ENCODE results near the gene ELP4.
A peak's percentile ranks its signal among the peaks of the same experiment; 100 is the strongest.
"Not testable (repeated sequence)": the region's sequence is repeated elsewhere in the genome, so short reads cannot be mapped to it uniquely, and the experiment has no call there.

The ELP4 gene

GRCh38 chr11:31643857-31644256 is 134.3 kb downstream of the ELP4 start:
- DNase-seq (ENCODE audit: low spot score), result peak; percentile 41
- FAIRE-seq, result peak; percentile 81

GRCh38 chr11:31645747-31646146 is 136.2 kb downstream of the ELP4 start:
- DNase-seq (ENCODE audit: low spot score), result peak; percentile 69

GRCh38 chr11:31646216-31646615 is 136.6 kb downstream of the ELP4 start:
- FAIRE-seq (peak; percentile 30), DNase-seq (ENCODE audit: low spot score) (peak; percentile 25)

More at GRCh38 chr11:31645747-31646146, 136.2 kb downstream of the ELP4 start:
- peak; percentile 89 for FAIRE-seq

GRCh38 chr11:31649129-31649966 is 139.8 kb downstream of the ELP4 start:
- DNase-seq (ENCODE audit: low spot score) (no peak), FAIRE-seq (no peak)

GRCh38 chr11:31651208-31651607 is 141.6 kb downstream of the ELP4 start:
- DNase-seq (ENCODE audit: low spot score) (no peak), FAIRE-seq (peak; percentile 86)

- FAIRE-seq (no peak), DNase-seq (ENCODE audit: low spot score) (no peak)
Observed at GRCh38 chr11:31651822-31652221, 142.3 kb downstream of the ELP4 start.

- FAIRE-seq, result no peak
- DNase-seq (ENCODE audit: low spot score), result peak; percentile 8
Observed at GRCh38 chr11:31652528-31652927, 143.0 kb downstream of the ELP4 start.

- FAIRE-seq, result peak; percentile 96
- peak; percentile 95 for DNase-seq (ENCODE audit: low spot score)
Observed at GRCh38 chr11:31655483-31655882, 145.9 kb downstream of the ELP4 start.

GRCh38 chr11:31656051-31656450 is 146.5 kb downstream of the ELP4 start:
- FAIRE-seq (no peak), DNase-seq (ENCODE audit: low spot score) (peak; percentile 18)

GRCh38 chr11:31657091-31657490 is 147.5 kb downstream of the ELP4 start:
- FAIRE-seq, result peak; percentile 85
- DNase-seq (ENCODE audit: low spot score), result peak; percentile 50

GRCh38 chr11:31664129-31664528 is 154.6 kb downstream of the ELP4 start:
- FAIRE-seq, result no peak
- no peak for DNase-seq (ENCODE audit: low spot score)

- no peak for FAIRE-seq
- DNase-seq (ENCODE audit: low spot score), result no peak
Observed at GRCh38 chr11:31664954-31665353, 155.4 kb downstream of the ELP4 start.

GRCh38 chr11:31671681-31672080 is 162.1 kb downstream of the ELP4 start:
- FAIRE-seq (no peak), DNase-seq (ENCODE audit: low spot score) (no peak)

GRCh38 chr11:31673108-31673507 is 163.5 kb downstream of the ELP4 start:
- not testable (repeated sequence) for FAIRE-seq; DNase-seq (ENCODE audit: low spot score)

- FAIRE-seq (no peak), DNase-seq (ENCODE audit: low spot score) (no peak)
Observed at GRCh38 chr11:31676280-31676982, 166.9 kb downstream of the ELP4 start.

- no peak for FAIRE-seq
- DNase-seq (ENCODE audit: low spot score), result no peak
Observed at GRCh38 chr11:31680770-31681169, 171.2 kb downstream of the ELP4 start.

GRCh38 chr11:31687256-31687655 is 177.7 kb downstream of the ELP4 start:
- FAIRE-seq (no peak), DNase-seq (ENCODE audit: low spot score) (no peak)

GRCh38 chr11:31687861-31688260 is 178.3 kb downstream of the ELP4 start:
- no peak for FAIRE-seq
- no peak for DNase-seq (ENCODE audit: low spot score)

GRCh38 chr11:31689559-31689958 is 180.0 kb downstream of the ELP4 start:
- no peak for DNase-seq (ENCODE audit: low spot score)
- no peak for FAIRE-seq

- no peak for FAIRE-seq
- DNase-seq (ENCODE audit: low spot score), result no peak
Observed at GRCh38 chr11:31690041-31690440, 180.5 kb downstream of the ELP4 start.

GRCh38 chr11:31690516-31690915 is 180.9 kb downstream of the ELP4 start:
- no peak for FAIRE-seq
- no peak for DNase-seq (ENCODE audit: low spot score)

- DNase-seq (ENCODE audit: low spot score) (no peak), FAIRE-seq (no peak)
Observed at GRCh38 chr11:31692466-31692865, 182.9 kb downstream of the ELP4 start.

GRCh38 chr11:31697049-31697448 is 187.5 kb downstream of the ELP4 start:
- not testable (repeated sequence) for DNase-seq (ENCODE audit: low spot score); FAIRE-seq

All from RCC 7860 (cell line).